ENCODE data around the gene TRPV5.

Gene TRPV5

GRCh38 chr7:142901426-142902259 is 31.9 kb downstream of the TRPV5 start:
- TF ChIP-seq, protein P1, sequence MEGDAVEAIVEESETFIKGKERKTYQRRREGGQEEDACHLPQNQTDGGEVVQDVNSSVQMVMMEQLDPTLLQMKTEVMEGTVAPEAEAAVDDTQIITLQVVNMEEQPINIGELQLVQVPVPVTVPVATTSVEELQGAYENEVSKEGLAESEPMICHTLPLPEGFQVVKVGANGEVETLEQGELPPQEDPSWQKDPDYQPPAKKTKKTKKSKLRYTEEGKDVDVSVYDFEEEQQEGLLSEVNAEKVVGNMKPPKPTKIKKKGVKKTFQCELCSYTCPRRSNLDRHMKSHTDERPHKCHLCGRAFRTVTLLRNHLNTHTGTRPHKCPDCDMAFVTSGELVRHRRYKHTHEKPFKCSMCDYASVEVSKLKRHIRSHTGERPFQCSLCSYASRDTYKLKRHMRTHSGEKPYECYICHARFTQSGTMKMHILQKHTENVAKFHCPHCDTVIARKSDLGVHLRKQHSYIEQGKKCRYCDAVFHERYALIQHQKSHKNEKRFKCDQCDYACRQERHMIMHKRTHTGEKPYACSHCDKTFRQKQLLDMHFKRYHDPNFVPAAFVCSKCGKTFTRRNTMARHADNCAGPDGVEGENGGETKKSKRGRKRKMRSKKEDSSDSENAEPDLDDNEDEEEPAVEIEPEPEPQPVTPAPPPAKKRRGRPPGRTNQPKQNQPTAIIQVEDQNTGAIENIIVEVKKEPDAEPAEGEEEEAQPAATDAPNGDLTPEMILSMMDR (IDR thresholded peaks at IDR 0.05; ENCODE audit: insufficient read depth, missing control alignments), result no peak
- FAIRE-seq (no peak), DNase-seq (ENCODE audit: insufficient read length, low spot score) (no peak)

GRCh38 chr7:142899661-142900060 is 33.9 kb downstream of the TRPV5 start:
- DNase-seq (ENCODE audit: insufficient read length, low spot score) (no peak), FAIRE-seq (no peak)
- TF ChIP-seq, protein P1 (IDR thresholded peaks at IDR 0.05; ENCODE audit: insufficient read depth, missing control alignments), result no peak

DNA sequence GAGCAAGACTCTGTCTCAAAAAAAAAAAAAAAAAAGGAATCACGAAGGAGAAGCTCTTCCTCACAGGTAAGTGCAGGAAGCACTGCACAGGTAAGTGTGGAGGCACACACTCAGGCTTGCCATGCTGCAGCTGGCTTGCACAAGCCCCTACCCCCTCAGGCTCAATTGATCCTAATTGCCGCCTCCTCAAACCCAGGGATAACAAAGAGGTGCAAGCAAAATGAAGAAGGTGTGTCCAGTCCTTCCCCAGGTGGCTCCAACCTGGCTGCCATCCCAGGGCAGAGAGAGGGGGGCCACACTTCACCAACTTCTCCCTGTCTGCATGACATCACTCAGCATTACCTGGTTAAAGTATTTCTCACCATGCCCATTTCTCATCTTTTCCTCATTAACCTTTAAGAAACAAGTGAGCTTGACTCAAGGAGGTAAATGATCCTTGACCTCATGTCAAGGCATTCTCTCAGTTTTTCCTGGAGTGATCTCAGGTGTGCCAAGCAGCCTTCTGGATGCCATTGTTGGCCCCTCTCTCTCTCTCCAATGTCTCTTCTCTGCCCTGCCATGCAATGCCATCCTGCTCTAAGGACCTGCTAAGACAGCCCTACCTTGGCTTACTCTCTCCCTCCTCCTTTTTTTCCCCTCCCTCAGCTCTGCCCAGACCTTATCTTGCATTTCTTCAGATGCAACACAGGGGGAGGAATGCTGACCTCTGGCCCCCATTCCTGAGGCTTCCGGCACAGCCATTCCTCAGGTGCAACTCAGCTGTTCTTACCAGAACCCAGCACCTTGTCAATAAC is 35.0 kb downstream of the TRPV5 start:
- TF ChIP-seq, protein P1 (IDR thresholded peaks at IDR 0.05; ENCODE audit: insufficient read depth, missing control alignments), result no peak
- DNase-seq (ENCODE audit: insufficient read length, low spot score), result no peak
- no peak for FAIRE-seq

GRCh38 chr7:142897691-142898090 is 35.9 kb downstream of the TRPV5 start:
- DNase-seq (ENCODE audit: insufficient read length, low spot score) (no peak), FAIRE-seq (no peak)
- TF ChIP-seq, protein P1 (IDR thresholded peaks at IDR 0.05; ENCODE audit: insufficient read depth, missing control alignments), result no peak

GRCh38 chr7:142896741-142897379 is 36.7 kb downstream of the TRPV5 start:
- DNase-seq (ENCODE audit: insufficient read length, low spot score), result no peak
- TF ChIP-seq, protein P1 (IDR thresholded peaks at IDR 0.05; ENCODE audit: insufficient read depth, missing control alignments), result no peak
- no peak for FAIRE-seq

- TF ChIP-seq, protein P1 (IDR thresholded peaks at IDR 0.05; ENCODE audit: insufficient read depth, missing control alignments), result no peak
- FAIRE-seq, result no peak
- DNase-seq (ENCODE audit: insufficient read length, low spot score), result no peak
Measured at GRCh38 chr7:142896151-142896550, 37.4 kb downstream of the TRPV5 start.

Data from D721Med (cell line).